Activated CD8-positive, alpha-beta memory T cell treated with anti-CD3 and anti-CD28 coated beads for 4 hours (primary cell): ENCODE measurements around the gene HOXB3.

Experiments used
- DNase-seq, 2 donors: peaks; one replicate each; pipeline ENCODE4 v3.0.0-alpha.2; 2020; ENCODE audit warnings: low read depth in 2 of 2

The HOXB3 gene

GRCh38 chr17:48500435-48501426 is 89.3 kb downstream of the HOXB3 start:
- DNase-seq: no peak

GRCh38 chr17:48499735-48500434 is 90.2 kb downstream of the HOXB3 start:
- DNase-seq: no peak

GRCh38 chr17:48499248-48499647 is 90.8 kb downstream of the HOXB3 start:
- no peak for DNase-seq
